Astrocyte of the cerebellum (primary cell): ENCODE data around the gene SIPA1.

Source experiments
- DNase-seq: peaks from one replicate; pipeline ENCODE4 v3.0.0-alpha.2; 2011; ENCODE audit warnings: low read depth
- H3K4me3 ChIP-seq: 2 replicates; pipeline ENCODE4 v1.5.1; 2011; ENCODE audit warnings: mild to moderate bottlenecking, low read depth, low read length, moderate library complexity
- CTCF ChIP-seq: IDR thresholded peaks from 2 replicates; pipeline ENCODE4 v1.5.1; 2012; ENCODE audit warnings: low read length, low read depth, moderate library complexity, mild to moderate bottlenecking; ENCODE audit errors: missing control alignments
- in situ Hi-C: cut with HindIII; loops from 2 replicates; pipeline ENCODE4 v1.10.0; 2017; ENCODE audit warnings: low sequenced_read_pairs

SIPA1 gene

GRCh38 chr11:65650547-65651338, 12.8 kb downstream of the SIPA1 start:
- H3K4me3 ChIP-seq: no peak overlapping the region

GRCh38 chr11:65651339-65651588, 13.4 kb downstream of the SIPA1 start:
- TF ChIP-seq CTCF: no peak
- no peak overlapping the region for H3K4me3 ChIP-seq
- no peak for DNase-seq
- in situ Hi-C loops: no loop called here

More at GRCh38 chr11:65650547-65651338, 12.8 kb downstream of the SIPA1 start:
- no peak for DNase-seq
- in situ Hi-C loops: no loop called here
- no peak for TF ChIP-seq CTCF

DNA sequence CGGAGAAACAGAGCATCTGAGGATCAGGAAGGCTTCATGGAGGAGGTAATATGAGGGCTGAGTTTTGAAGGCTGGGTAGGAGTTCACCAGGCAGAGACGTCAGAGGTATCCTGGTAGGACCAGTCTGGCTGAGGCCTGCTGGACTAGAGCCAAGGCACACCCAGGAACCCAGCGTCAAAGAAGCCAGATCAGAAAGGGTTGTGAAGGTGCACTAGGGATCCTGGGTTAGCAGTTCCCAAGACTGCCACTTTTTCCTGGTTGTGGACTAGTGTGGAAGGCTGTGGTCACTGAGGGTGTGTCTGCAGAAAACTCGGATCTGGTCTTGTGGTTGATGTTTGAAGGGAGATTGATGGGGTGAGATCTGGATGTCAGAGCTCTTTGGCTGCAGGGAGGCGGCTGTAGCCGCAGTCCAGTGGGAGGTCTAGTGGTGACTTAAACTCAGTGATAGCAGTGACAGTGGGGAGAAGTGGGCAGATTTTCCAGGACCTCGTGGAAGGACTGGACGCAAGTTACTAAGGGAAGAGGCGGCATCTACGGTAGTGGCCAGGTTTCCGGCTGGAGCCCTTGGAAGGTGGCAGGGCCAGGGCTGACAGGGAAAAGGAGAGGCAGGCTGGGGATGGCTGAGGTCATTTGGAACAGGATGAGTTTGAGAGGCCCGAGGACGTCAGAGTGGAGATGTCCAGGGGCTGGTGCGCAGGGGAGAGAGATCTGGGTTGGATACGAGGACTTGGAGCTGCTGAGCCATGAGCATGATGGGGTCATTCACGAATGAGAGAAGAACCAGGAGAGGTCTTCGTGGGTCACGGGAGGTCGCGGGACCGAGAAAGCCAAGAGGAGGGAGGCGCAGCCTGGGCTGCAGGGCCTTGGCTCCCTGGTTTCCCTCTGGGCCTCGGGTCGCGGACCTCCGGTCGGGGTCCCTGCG, 13.9 kb downstream of the SIPA1 start:
- in situ Hi-C loops: no loop called here
- peak overlapping the region; percentile 38 for H3K4me3 ChIP-seq
- no peak for TF ChIP-seq CTCF
- no peak for DNase-seq

- DNase-seq: peak; percentile 80
- H3K4me3 ChIP-seq: peak overlapping the region; percentile 38
- in situ Hi-C loops: no loop called here
- no peak for TF ChIP-seq CTCF
Measured at GRCh38 chr11:65652511-65653228, 14.8 kb downstream of the SIPA1 start.

DNA sequence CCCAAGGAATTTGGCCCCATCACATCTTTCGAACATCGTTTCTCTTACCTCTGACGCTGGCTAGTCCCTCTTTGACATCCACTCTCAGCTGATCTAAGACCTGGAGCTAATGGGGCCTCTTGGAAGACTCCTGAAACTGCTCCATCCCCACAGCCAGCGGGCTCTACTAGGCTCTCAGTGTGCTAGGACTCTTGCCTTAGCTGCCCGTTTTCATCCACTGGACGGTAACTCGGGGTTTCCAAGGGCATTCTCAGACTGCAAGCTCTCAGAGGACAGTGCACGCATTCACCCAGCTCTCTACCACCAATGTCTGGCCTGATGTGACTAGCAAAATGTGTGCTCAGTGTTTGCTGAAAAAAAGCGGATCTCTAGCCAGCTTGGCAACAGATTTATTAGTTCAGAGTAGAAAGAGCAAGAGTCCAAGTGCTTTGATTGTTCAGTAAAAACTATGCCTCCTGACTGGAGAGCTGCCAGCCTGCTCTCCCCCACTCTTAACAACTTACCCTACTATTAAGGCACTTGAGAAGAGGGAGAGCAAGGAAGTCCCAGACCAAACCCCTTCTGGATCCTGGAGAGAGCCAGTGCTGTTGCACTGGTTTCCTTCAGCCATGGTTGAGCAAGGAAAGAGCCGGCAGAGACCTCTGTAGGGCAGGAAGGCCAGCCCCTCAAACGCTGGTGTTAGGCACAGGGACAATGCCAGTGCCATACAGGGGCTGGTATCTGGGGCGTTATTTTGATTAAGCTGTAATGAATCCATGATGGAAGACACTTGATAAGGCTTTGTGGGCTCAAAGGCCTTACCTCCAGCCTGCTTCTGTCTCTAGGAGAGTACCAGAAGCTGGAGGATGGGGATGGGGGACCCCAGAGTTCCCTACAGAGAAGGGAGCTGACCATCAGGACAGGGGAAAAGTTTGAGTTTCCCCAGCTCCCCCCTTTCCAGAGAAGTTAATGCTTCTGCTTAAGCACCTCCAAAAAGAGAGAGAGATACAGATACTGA, 15.6 kb downstream of the SIPA1 start:
- in situ Hi-C loops: no loop called here
- TF ChIP-seq CTCF: no peak
- DNase-seq: no peak
- peak overlapping the region; percentile 38 for H3K4me3 ChIP-seq
